IPS DF 6.9 (cell line): Measurements from ENCODE around the gene HES6.
"Not testable (repeated sequence)": the region's sequence is repeated elsewhere in the genome, so short reads cannot be mapped to it uniquely, and the experiment has no call there.

Experiments
- DNase-seq: peaks from one replicate; pipeline ENCODE4 v3.0.0-alpha.2; 2013; ENCODE audit warnings: low read depth, low spot score
- H3K27ac ChIP-seq: one replicate; pipeline ENCODE4 v1.5.1; 2013; ENCODE audit warnings: low read length, control low read depth
- H3K27me3 ChIP-seq: 2 replicates; pipeline ENCODE4 v1.6.1; 2013; ENCODE audit warnings: mild to moderate bottlenecking, low read length; ENCODE audit not compliant: control insufficient read depth, insufficient read depth
- H3K36me3 ChIP-seq: 2 replicates; pipeline ENCODE4 v1.6.1; 2013; ENCODE audit warnings: low read length; ENCODE audit not compliant: control insufficient read depth, insufficient read depth
- H3K4me1 ChIP-seq: 2 replicates; pipeline ENCODE4 v1.6.1; 2013; ENCODE audit warnings: low read length; ENCODE audit not compliant: control insufficient read depth, insufficient read depth
- H3K4me3 ChIP-seq: 2 replicates; pipeline ENCODE4 v1.5.1; 2013; ENCODE audit warnings: mild to moderate bottlenecking, low read length
- H3K9me3 ChIP-seq: 2 replicates; pipeline ENCODE4 v1.6.1; 2013; ENCODE audit warnings: low read length, inconsistent platforms; ENCODE audit not compliant: control insufficient read depth, insufficient read depth
- WGBS: extraction: QIAGEN DNeasy Blood & Tissue Kit; methylation state at CpG from one replicate; pipeline ENCODE4 v1.1.7; 2013; ENCODE audit warnings: mixed read lengths, missing lambda C conversion rate; ENCODE audit not compliant: insufficient read length, insufficient coverage; 5-methylcytosine and 5-hydroxymethylcytosine counted together

The HES6 gene

DNA sequence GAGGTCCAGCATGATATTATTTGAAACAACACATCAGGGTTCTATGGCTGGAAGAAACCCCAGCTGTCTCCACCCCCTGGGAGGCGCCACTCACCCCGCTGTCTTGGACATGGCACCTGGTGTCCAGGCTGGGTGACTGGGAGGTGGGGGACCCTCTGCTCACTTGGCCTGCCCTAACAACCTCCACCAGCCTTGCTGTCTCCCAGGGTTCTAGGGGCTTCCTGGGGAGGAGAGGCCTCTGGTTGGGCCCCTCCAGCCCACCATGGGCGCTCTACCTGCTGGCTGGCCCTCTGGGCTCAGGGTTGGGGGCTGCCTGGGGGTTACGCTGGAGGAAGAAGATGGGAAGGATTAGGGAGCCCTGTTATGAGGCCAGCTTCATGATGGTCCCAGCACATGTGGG is 32.3 kb upstream of the HES6 start:
- no CpG with 5 or more reads among the region's 4 CpGs for whole genome bisulfite sequencing
- no peak for DNase-seq
- Histone ChIP-seq H3K36me3 (no peaks in the 10 kb centered on the region; the same call in 1 of the 2 replicates), H3K27me3 (no peaks in the 10 kb centered on the region), H3K9me3 (no peaks in the 10 kb centered on the region), H3K27ac (no peak overlapping the region), H3K4me3 (no peak overlapping the region), H3K4me1 (no peaks in the 10 kb centered on the region)

DNA sequence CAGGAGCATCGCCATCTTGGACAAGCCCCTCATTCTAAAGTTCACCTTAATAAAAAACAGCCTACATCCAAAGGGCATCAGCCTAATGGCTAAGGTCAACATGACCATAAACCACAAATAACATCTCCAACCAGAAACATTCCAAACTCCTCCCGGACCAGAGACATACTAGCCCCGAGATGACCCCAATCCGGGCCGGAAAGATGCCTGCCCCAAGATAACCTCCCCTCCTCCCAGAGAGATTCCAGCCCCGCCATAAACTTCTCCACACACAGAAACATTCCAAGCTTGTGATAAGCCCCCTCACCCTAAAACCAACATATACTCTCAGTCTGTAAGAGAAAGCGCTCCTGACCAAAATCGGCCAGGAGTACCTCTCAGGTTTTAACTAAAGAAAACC is 31.8 kb upstream of the HES6 start:
- not testable (repeated sequence) for H3K4me3 ChIP-seq, H3K27me3 ChIP-seq, H3K27ac ChIP-seq, H3K4me1 ChIP-seq, H3K36me3 ChIP-seq, H3K9me3 ChIP-seq, DNase-seq
- no CpG with 5 or more reads among the region's 8 CpGs for WGBS

DNA sequence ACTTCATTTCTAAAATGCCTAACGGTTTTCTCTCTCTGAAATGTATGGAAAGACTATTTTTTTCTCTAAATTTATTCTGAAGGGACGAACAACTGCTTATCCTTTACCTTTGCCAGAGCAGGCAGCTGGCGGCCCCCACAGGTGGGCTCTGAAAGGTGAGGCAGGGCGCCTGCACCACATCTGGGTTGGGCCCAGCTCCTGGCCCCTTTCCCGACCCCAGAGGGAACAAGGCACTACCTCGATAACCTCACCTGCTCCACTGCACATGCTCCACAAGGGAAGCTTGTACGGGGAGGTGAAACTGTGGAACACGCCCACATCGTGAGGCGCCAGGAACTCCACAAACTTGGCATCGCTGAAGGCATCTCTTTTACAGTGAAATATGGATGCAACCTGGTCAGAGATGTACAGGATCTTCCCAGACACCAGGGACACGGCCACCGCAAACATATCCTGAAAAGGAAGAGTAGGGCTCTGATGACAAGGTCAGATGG is 31.3 kb upstream of the HES6 start:
- Histone ChIP-seq H3K27ac (no peak overlapping the region), H3K27me3 (no peaks in the 10 kb centered on the region), H3K4me1 (no peaks in the 10 kb centered on the region), H3K36me3 (no peaks in the 10 kb centered on the region; the same call in 1 of the 2 replicates), H3K9me3 (no peaks in the 10 kb centered on the region), H3K4me3 (no peak overlapping the region)
- WGBS: no CpG with 5 or more reads among the region's 13 CpGs
- no peak for DNase-seq

DNA sequence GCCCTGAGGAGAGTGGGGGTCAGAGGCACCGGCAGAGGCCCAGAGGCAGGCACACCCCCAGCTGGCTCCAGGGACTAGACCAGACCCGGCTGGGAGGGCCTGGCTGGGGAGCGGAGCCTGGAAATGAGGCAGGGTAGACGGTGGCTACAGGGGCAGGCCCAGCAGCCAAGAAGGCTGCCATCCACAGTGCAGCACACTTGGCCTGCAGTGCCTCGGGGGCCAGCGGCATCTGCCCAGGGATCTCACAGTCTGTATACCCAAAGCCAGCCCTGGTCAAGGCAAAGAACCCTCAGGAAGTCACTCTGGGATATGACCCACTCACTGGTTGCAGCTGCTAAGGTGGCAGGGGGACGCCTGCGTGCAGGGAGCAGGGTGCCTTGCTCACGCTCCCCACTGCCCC is 30.8 kb upstream of the HES6 start:
- no peak overlapping the region for H3K4me3 ChIP-seq
- no peaks in the 10 kb centered on the region for H3K27me3 ChIP-seq
- H3K27ac ChIP-seq: no peak overlapping the region
- no peak for DNase-seq
- H3K36me3 ChIP-seq: no peaks in the 10 kb centered on the region; the same call in 1 of the 2 replicates
- H3K4me1 ChIP-seq: no peaks in the 10 kb centered on the region
- no CpG with 5 or more reads among the region's 9 CpGs for WGBS
- no peaks in the 10 kb centered on the region for H3K9me3 ChIP-seq

GRCh38 chr2:238269741-238270140 is 29.9 kb upstream of the HES6 start:
- WGBS: no CpG with 5 or more reads among the region's 6 CpGs
- H3K27ac ChIP-seq: no peak overlapping the region
- no peaks in the 10 kb centered on the region for H3K9me3 ChIP-seq
- no peaks in the 10 kb centered on the region for H3K27me3 ChIP-seq
- H3K4me1 ChIP-seq: no peaks in the 10 kb centered on the region
- no peak for DNase-seq
- H3K36me3 ChIP-seq: no peaks in the 10 kb centered on the region; the same call in 1 of the 2 replicates
- H3K4me3 ChIP-seq: no peak overlapping the region

DNA sequence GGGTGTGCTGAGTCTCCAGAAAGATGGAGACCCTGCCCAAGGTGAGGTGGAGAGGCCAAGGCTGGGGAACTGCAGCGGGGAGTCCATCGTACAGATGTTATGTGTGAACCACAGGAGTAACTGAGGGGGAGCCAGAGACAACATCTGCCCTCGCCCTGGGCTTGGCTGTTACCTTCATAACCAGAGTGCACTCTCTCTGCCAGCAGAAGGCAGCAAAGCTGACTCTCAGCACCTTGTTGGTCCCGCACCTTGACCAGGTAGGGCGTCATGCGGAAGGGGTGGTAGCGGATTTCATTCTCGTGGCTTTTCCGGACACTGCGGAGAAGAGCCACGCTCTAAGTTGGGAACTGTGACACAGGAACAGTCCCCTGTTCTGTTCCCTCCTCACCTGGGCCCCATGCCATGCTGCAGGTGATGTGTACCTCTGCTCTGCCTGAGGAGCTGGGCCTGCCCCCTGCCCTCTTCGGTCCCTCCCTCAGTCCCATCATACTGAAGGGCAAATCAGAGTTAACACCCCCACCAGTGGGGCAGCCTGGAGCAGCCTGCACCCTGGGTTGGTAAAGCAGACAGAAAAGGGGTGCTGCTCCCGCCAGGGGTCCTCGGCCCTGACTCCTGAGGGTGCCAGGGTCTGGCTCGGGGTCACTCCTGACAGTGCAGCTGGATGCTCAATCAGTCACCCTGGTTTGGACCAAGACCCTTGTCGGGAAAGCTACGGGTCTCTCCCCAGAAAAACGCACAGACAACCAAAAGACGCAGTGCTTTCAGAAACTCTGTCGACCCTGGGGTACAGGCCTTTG is 28.2 kb upstream of the HES6 start:
- Histone ChIP-seq H3K27ac (no peak overlapping the region), H3K4me3 (no peak overlapping the region), H3K36me3 (no peaks in the 10 kb centered on the region; the same call in 1 of the 2 replicates), H3K9me3 (no peaks in the 10 kb centered on the region), H3K4me1 (no peaks in the 10 kb centered on the region), H3K27me3 (no peaks in the 10 kb centered on the region)
- DNase-seq: no peak
- no CpG with 5 or more reads among the region's 20 CpGs for WGBS

GRCh38 chr2:238267341-238267710 is 27.5 kb upstream of the HES6 start:
- H3K27me3 ChIP-seq: no peaks in the 10 kb centered on the region
- H3K4me3 ChIP-seq: no peak overlapping the region
- WGBS: no CpG with 5 or more reads among the region's 1 CpG
- no peaks in the 10 kb centered on the region for H3K9me3 ChIP-seq
- no peaks in the 10 kb centered on the region for H3K4me1 ChIP-seq
- no peaks in the 10 kb centered on the region for H3K36me3 ChIP-seq
- no peak overlapping the region for H3K27ac ChIP-seq
- DNase-seq: no peak

GRCh38 chr2:238265605-238266004 is 25.8 kb upstream of the HES6 start:
- Histone ChIP-seq H3K4me1 (no peaks in the 10 kb centered on the region), H3K9me3 (no peaks in the 10 kb centered on the region), H3K36me3 (no peaks in the 10 kb centered on the region), H3K27ac (no peak overlapping the region), H3K4me3 (no peak overlapping the region), H3K27me3 (no peaks in the 10 kb centered on the region)
- no CpG with 5 or more reads among the region's 11 CpGs for WGBS
- no peak for DNase-seq

DNA sequence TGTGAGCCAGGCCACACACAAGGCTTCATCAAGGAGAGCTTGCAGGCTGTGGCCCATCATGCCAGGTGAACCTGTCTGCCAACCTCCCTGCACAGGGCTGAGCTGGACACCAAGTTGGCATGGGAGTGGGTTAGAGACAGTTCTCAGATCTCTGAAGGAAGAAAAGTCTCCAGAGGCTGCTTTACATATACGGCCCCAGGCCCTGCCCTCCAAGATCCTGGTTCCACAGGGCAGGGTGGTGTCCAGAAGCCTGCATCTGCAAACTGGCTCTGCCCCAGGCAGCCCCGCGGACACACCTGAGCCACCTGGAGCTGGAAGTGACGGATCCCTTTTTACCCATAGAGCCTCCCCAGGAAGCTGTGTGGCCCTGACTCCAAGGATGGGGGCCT is 24.2 kb upstream of the HES6 start:
- no peak for DNase-seq
- no peak overlapping the region for H3K4me3 ChIP-seq
- no peak overlapping the region for H3K27ac ChIP-seq
- no peaks in the 10 kb centered on the region for H3K36me3 ChIP-seq
- no peaks in the 10 kb centered on the region for H3K9me3 ChIP-seq
- no peaks in the 10 kb centered on the region for H3K4me1 ChIP-seq
- no peaks in the 10 kb centered on the region for H3K27me3 ChIP-seq
- WGBS: no CpG with 5 or more reads among the region's 4 CpGs

DNA sequence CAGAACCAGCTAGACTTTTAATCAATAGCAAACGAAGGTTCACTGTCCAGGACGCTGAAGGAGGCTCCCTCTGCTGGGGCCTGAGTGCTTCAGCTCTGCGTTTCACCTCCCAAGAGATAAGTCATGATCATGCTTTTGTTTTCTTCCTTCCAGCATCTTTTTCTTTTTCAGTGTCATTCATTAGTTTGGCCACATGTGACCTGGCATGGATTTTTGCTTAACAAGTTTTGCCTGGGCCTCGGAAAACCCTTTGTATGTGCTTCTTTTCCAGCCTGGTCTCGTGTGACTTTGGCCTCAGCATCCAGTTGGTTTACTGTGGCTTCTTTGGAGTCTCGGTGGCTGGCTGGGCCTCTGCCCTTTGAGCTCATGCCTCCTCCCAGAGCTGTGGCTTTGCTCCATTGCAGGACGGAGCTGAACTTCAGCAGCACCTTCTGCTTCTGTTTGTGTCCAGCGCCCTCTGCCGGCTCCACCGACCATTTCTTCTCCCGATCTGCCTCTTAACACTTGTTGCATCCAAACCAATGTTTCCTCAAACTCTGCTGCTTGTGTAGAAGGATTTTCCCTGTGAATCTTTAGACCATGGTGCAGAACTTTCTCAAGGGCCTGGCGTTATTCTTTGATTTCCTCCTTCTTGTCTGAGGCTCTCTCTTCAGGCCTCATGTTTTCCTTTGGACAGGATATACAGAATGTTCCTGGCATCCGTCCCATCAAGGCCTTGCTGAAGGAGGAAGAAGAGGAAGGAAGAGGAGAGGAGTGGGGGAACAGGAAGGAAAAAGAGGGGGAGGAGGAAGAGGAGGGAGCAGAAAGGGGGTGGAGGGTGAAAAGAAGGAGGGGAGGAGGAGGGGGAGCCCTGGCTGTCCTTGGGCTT is 23.6 kb upstream of the HES6 start:
- WGBS: no CpG with 5 or more reads among the region's 13 CpGs
- Histone ChIP-seq H3K27ac (no peak overlapping the region), H3K36me3 (no peaks in the 10 kb centered on the region), H3K4me3 (no peak overlapping the region), H3K27me3 (no peaks in the 10 kb centered on the region), H3K4me1 (no peaks in the 10 kb centered on the region), H3K9me3 (no peaks in the 10 kb centered on the region)
- peak; percentile 70 for DNase-seq
